Activated T-cell treated with anti-CD3 and anti-CD28 coated beads for 1 hour (primary cell): ENCODE measurements around the gene DAAM2.

ENCODE experiments used
- DNase-seq: peaks from one replicate; pipeline ENCODE4 v3.0.0-alpha.2; 2020; ENCODE audit warnings: low read depth

DAAM2 gene

GRCh38 chr6:39909701-39910100 is 117.5 kb downstream of the DAAM2 start:
- no peak for DNase-seq

GRCh38 chr6:39910164-39910563 is 118.0 kb downstream of the DAAM2 start:
- no peak for DNase-seq

- DNase-seq, result no peak
Observed at GRCh38 chr6:39910744-39911143, 118.6 kb downstream of the DAAM2 start.

GRCh38 chr6:39911513-39912125 is 119.4 kb downstream of the DAAM2 start:
- DNase-seq, result no peak

GRCh38 chr6:39912446-39912845 is 120.3 kb downstream of the DAAM2 start:
- DNase-seq, result no peak

GRCh38 chr6:39913391-39913916 is 121.3 kb downstream of the DAAM2 start:
- DNase-seq, result no peak

GRCh38 chr6:39914239-39914638 is 122.1 kb downstream of the DAAM2 start:
- no peak for DNase-seq

- no peak for DNase-seq
Observed at GRCh38 chr6:39915866-39916265, 123.7 kb downstream of the DAAM2 start.

GRCh38 chr6:39917329-39917728 is 125.2 kb downstream of the DAAM2 start:
- no peak for DNase-seq

GRCh38 chr6:39917981-39918380 is 125.8 kb downstream of the DAAM2 start:
- no peak for DNase-seq

- DNase-seq, result no peak
Observed at GRCh38 chr6:39918831-39919230, 126.7 kb downstream of the DAAM2 start.

GRCh38 chr6:39920157-39920556 is 128.0 kb downstream of the DAAM2 start:
- DNase-seq, result no peak

GRCh38 chr6:39922821-39923220 is 130.6 kb downstream of the DAAM2 start:
- no peak for DNase-seq

GRCh38 chr6:39923394-39923793 is 131.2 kb downstream of the DAAM2 start:
- DNase-seq, result no peak

- DNase-seq, result no peak
Observed at GRCh38 chr6:39923861-39924260, 131.7 kb downstream of the DAAM2 start.

- DNase-seq, result no peak
Observed at GRCh38 chr6:39924283-39924682, 132.1 kb downstream of the DAAM2 start.

- no peak for DNase-seq
Observed at GRCh38 chr6:39925191-39925930, 133.2 kb downstream of the DAAM2 start.

GRCh38 chr6:39925931-39926290 is 133.7 kb downstream of the DAAM2 start:
- DNase-seq, result no peak

GRCh38 chr6:39926668-39927067 is 134.5 kb downstream of the DAAM2 start:
- no peak for DNase-seq

- no peak for DNase-seq
Observed at GRCh38 chr6:39927159-39927558, 135.0 kb downstream of the DAAM2 start.

- no peak for DNase-seq
Observed at GRCh38 chr6:39929039-39929732, 137.0 kb downstream of the DAAM2 start.

- DNase-seq, result no peak
Observed at GRCh38 chr6:39929733-39930461, 137.7 kb downstream of the DAAM2 start.
